Panc1 (cell line): ENCODE measurements around the gene CEBPA. TPM values are rescaled to one million over a fixed set of nuclear protein-coding genes. Genes with fewer than 3 reads are reported as not detected.

Experiments
- ATAC-seq: fragments of 200-7000 bp; cut with Tn5 transposase; 2 replicates; pipeline ENCODE4 v1.9.1; 2020; ENCODE audit warnings: mild to moderate bottlenecking, moderate library complexity
- BruUV-seq: library from RNA; stranded (reverse); fragments of 400-500 nt; replicated peaks from 2 replicates; lab custom pipeline; 2021; lab: Mats Ljungman, UMichigan
- CTCF ChIA-PET: fragments of 300-600 bp; sonication (Branson Sonifier 250); formaldehyde crosslinking; loops from one replicate; lab custom pipeline; 2022; ENCODE audit warnings: antibody characterized with exemption; lab: Charles Lee
- POLR2A ChIA-PET: fragments of 300-600 bp; sonication (Branson Sonifier 250); formaldehyde crosslinking; loops from one replicate; lab custom pipeline; 2022; ENCODE audit warnings: antibody characterized with exemption; lab: Charles Lee
- DNase-seq: peaks from one replicate; pipeline ENCODE4 v3.0.0-alpha.2; 2010; ENCODE audit warnings: low read depth, low spot score
- H3K27ac ChIP-seq: 2 replicates; pipeline ENCODE4 v1.5.1; 2011; ENCODE audit warnings: mild to moderate bottlenecking, low read length, inconsistent platforms
- H3K27me3 ChIP-seq: fragments of 200-500 bp; sonication (Bioruptor generic); 2 replicates; pipeline ENCODE4 v1.6.0; 2014; ENCODE audit warnings: low read length, inconsistent platforms; ENCODE audit not compliant: control insufficient read depth, insufficient read depth
- H3K36me3 ChIP-seq: fragments of 200-500 bp; sonication (Bioruptor generic); 2 replicates; pipeline ENCODE4 v1.5.1; 2014; ENCODE audit warnings: inconsistent platforms, mild to moderate bottlenecking, low read length, moderate library complexity; ENCODE audit not compliant: control insufficient read depth, insufficient read depth
- H3K4me1 ChIP-seq: 2 replicates; pipeline ENCODE4 v1.5.1; 2011; ENCODE audit warnings: inconsistent platforms, mild to moderate bottlenecking, low read length, moderate library complexity; ENCODE audit not compliant: control insufficient read depth, insufficient read depth
- H3K4me3 ChIP-seq, 2 experiments: 2 replicates each; pipeline ENCODE4 v1.5.1; 2011 to 2012; ENCODE audit warnings: low read depth in 2 of 2, low read length in 2 of 2, mild to moderate bottlenecking in 2 of 2, inconsistent platforms in 1 of 2, moderate library complexity in 1 of 2
- H3K9me3 ChIP-seq: fragments of 200-500 bp; sonication (Bioruptor generic); 2 replicates; pipeline ENCODE4 v1.5.1; 2014; ENCODE audit warnings: low read depth, mild to moderate bottlenecking, inconsistent platforms, low read length, moderate library complexity; ENCODE audit not compliant: control insufficient read depth, insufficient read depth
- CTCF ChIP-seq: fragments of 450-650 bp; IDR thresholded peaks from 2 replicates; pipeline ENCODE4 v1.5.1; 2017; ENCODE audit warnings: mild to moderate bottlenecking
- POLR2AphosphoS5 ChIP-seq: IDR thresholded peaks from 2 replicates; pipeline ENCODE4 v1.6.1; 2012; ENCODE audit warnings: mild to moderate bottlenecking, low read depth, low read length, moderate library complexity
- REST ChIP-seq, 2 experiments: IDR thresholded peaks; 2 replicates each; pipeline ENCODE4 v1.6.1; 2011 to 2012; ENCODE audit warnings: low read depth in 2 of 2, control low read depth in 1 of 2, low read length in 1 of 2, mild to moderate bottlenecking in 1 of 2, moderate library complexity in 1 of 2; ENCODE audit not compliant: insufficient read depth in 1 of 2
- SIN3A ChIP-seq: IDR thresholded peaks from 2 replicates; pipeline ENCODE4 v1.6.1; 2012; ENCODE audit warnings: low read depth, mild to moderate bottlenecking, low read length, moderate library complexity, borderline replicate concordance; ENCODE audit not compliant: insufficient read depth
- TCF7L2 ChIP-seq: IDR thresholded peaks from 2 replicates; pipeline ENCODE4 v1.6.1; 2011; ENCODE audit warnings: mild to moderate bottlenecking, low read depth, low read length, inconsistent platforms
- in situ Hi-C: cut with HindIII; loops from 2 replicates; pipeline ENCODE4 v1.10.0; 2016; ENCODE audit warnings: low sequenced_read_pairs, low pct_unique_long_range_greater_than_20kb
- intact Hi-C: fragments of 100-400 bp; cut with micrococcal nuclease; formaldehyde crosslinking; loops from one replicate; pipeline ENCODE4 v1.10.0; 2022; ENCODE audit not compliant: unreplicated experiment
- total RNA-seq: library from RNA; stranded (reverse); gene quantifications from one replicate; pipeline ENCODE4 v1.2.1, GENCODE V29; 2021; ENCODE audit not compliant: unreplicated experiment

CEBPA gene
- total RNA-seq, 1 experiment from 2014 or later: 1.6 TPM

GRCh38 chr19:33284756-33285155 lies 17.6 kb downstream of the CEBPA start:
- BruUV-seq: no TSS peak
- H3K9me3 ChIP-seq: peaks cover 15% of the 10 kb centered on the region; the same call in 1 of the 2 replicates
- 0 out of 2 replicates have a peak, but pooled peaks cover 2% of the 10 kb centered on the region for H3K27me3 ChIP-seq
- intact Hi-C loops: no loop called here
- H3K36me3 ChIP-seq: no peaks in the 10 kb centered on the region
- TF ChIP-seq REST (IDR thresholded peaks at IDR 0.05; ENCODE audit: insufficient read depth in 1 of 2, low read depth in 2 of 2, low read length in 1 of 2) (no peak), TCF7L2 (no peak), POLR2AphosphoS5 (no peak), SIN3A (no peak)
- POLR2A ChIA-PET: interaction anchor here (0.6 kb wide), 1 partner anchor 57 kb away, joined by 3 read pairs; no protein-coding TSS in a partner anchor
- no peak overlapping the region for H3K4me3 ChIP-seq
- no peak for DNase-seq
- H3K4me1 ChIP-seq: no peaks in the 10 kb centered on the region
- no peak for ATAC-seq
- CTCF ChIA-PET: interaction anchor here (0.5 kb wide), 1 partner anchor 39 kb away, joined by 3 read pairs; no protein-coding TSS in a partner anchor
- in situ Hi-C loops: no loop called here
- H3K27ac ChIP-seq: no peak overlapping the region

GRCh38 chr19:33284146-33284643 lies 18.1 kb downstream of the CEBPA start:
- ChIA-PET CTCF (interaction anchor here (0.5 kb wide), 1 partner anchor 39 kb away, joined by 3 read pairs; no protein-coding TSS in a partner anchor), POLR2A (interaction anchor here (0.6 kb wide), 1 partner anchor 57 kb away, joined by 3 read pairs; no protein-coding TSS in a partner anchor)
- no peak overlapping the region for H3K4me3 ChIP-seq
- H3K4me1 ChIP-seq: no peaks in the 10 kb centered on the region
- no peaks in the 10 kb centered on the region for H3K36me3 ChIP-seq
- H3K27me3 ChIP-seq: 0 out of 2 replicates have a peak, but pooled peaks cover 2% of the 10 kb centered on the region
- intact Hi-C loops (no loop called here), in situ Hi-C loops (no loop called here)
- no TSS peak for BruUV-seq
- no peak for ATAC-seq
- TF ChIP-seq SIN3A (no peak), CTCF (no peak), POLR2AphosphoS5 (no peak), TCF7L2 (no peak), REST (IDR thresholded peaks at IDR 0.05; ENCODE audit: insufficient read depth in 1 of 2, low read depth in 2 of 2, low read length in 1 of 2) (no peak)
- no peak overlapping the region for H3K27ac ChIP-seq
- H3K9me3 ChIP-seq: peaks cover 12% of the 10 kb centered on the region; the same call in 1 of the 2 replicates
- no peak for DNase-seq
